A549 treated with DMSO at 1 μM for 4 hours (cell line): ENCODE measurements around the gene ZSCAN20. TPM values are rescaled to one million over a fixed set of nuclear protein-coding genes. Genes with fewer than 3 reads are reported as not detected.

Source experiments
- total RNA-seq: library from RNA; stranded (reverse); fragments of 200-300 nt; extraction: Qiagen RNA extraction; gene quantifications from 5 replicates; pipeline ENCODE4 v1.2.3, GENCODE V29; 2022; ENCODE audit warnings: low read depth

The ZSCAN20 gene
- total RNA-seq: 1.7 to 2.0 TPM (median 1.9 TPM) in 5 replicates

GRCh38 chr1:33472269-33472980, at the start of gene ZSCAN20:
ZSCAN20 (plus strand) TSS chr1:33472645; CDS start chr1:33479289, 6,644 bp downstream.

GRCh38 chr1:33430692-33431593, 41.5 kb upstream of the ZSCAN20 start, which contains the start of gene PHC2:
PHC2 (minus strand) TSS chr1:33431095; CDS start chr1:33375539, 55,556 bp downstream.

Other genes starting within 250 kb of the ZSCAN20 start
- 8.4 to 12.2 TPM (median 10.4 TPM) in 5 replicates for gene ZNF362, start 216.2 kb upstream of the ZSCAN20 start, total RNA-seq
- gene A3GALT2, start 151.5 kb upstream of the ZSCAN20 start, total RNA-seq: not detected in 5 replicates
- gene PHC2, start 41.5 kb upstream of the ZSCAN20 start, total RNA-seq: 85.0 to 101 TPM (median 87.8 TPM) in 5 replicates